ENCODE results near the gene RALGPS1.

GRCh38 chr9:127034691-127035090 lies 120.1 kb downstream of the RALGPS1 start:
- no peak for TF ChIP-seq CTCF (IDR thresholded peaks at IDR 0.05)
- no peak for TF ChIP-seq EZH2 (IDR thresholded peaks at IDR 0.05; ENCODE audit: borderline replicate concordance, insufficient read depth, low read depth, low read length, poor library complexity, severe bottlenecking)

All from B cell (primary cell).